HG02571 (cell line): ENCODE data around the gene CTSE.

ENCODE experiments used
- ATAC-seq: cut with Tn5 transposase; IDR thresholded peaks from one replicate; pipeline ENCODE4 v1.9.1; 2021; ENCODE audit warnings: mild to moderate bottlenecking, moderate library complexity; ENCODE audit not compliant: unreplicated experiment

CTSE gene

DNA sequence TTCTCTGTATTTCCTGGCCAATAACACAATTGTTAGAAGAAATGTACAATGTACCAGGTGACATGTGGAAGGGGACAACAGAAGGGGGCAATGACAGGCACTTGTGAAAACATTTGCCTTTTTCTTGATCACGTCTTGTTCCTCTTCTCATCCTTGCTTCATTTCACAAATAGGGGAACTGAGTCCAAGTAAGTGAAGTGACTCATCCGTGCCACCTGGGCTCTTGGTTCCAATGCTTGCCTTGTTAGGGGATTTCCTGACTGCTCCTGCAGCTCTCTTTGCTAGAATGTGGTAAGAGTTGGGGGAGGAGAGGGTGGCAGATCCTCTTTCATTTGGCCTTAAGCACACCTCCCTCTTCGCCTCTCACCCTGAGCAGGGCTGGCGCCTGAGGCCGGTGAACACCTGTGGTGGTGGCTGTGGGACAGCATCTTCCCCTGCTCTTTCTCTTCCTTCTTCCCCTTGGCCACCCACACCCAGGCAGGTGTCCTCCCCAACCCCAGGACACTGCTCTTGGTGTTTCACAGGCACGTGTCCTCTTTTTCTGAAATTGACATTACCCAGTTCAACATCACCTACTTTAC lies 27.1 kb upstream of the CTSE start:
- ATAC-seq, result peak; percentile 82

- ATAC-seq, result no peak
Measured at GRCh38 chr1:206049919-206050600, 26.4 kb upstream of the CTSE start.

- ATAC-seq, result peak; percentile 45
Measured at GRCh38 chr1:206049293-206049692, 25.6 kb upstream of the CTSE start.

GRCh38 chr1:206048582-206048981 lies 24.9 kb upstream of the CTSE start:
- no peak for ATAC-seq

DNA sequence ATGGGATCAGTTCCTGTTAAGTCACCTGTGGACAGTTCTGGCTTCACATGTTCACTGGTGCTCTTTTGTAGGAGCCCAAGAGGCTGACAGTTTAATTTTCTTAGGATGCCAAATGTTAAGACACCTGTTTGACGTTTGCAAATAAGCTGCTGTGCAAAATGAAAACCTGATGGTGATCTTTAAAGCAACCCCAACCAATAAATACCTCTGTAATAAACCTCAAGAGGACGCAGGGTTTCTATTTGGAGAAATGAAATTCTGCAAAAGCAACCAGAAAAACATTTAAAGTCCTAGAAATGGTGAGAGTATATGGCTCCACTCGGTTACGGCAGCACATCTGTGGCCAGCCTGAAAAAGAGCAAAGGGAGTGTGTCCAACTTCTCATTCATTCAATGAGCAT lies 23.6 kb upstream of the CTSE start:
- no peak for ATAC-seq

GRCh38 chr1:206041640-206042039 lies 17.9 kb upstream of the CTSE start:
- no peak for ATAC-seq

- no peak for ATAC-seq
Measured at GRCh38 chr1:206040328-206040727, 16.6 kb upstream of the CTSE start.

DNA sequence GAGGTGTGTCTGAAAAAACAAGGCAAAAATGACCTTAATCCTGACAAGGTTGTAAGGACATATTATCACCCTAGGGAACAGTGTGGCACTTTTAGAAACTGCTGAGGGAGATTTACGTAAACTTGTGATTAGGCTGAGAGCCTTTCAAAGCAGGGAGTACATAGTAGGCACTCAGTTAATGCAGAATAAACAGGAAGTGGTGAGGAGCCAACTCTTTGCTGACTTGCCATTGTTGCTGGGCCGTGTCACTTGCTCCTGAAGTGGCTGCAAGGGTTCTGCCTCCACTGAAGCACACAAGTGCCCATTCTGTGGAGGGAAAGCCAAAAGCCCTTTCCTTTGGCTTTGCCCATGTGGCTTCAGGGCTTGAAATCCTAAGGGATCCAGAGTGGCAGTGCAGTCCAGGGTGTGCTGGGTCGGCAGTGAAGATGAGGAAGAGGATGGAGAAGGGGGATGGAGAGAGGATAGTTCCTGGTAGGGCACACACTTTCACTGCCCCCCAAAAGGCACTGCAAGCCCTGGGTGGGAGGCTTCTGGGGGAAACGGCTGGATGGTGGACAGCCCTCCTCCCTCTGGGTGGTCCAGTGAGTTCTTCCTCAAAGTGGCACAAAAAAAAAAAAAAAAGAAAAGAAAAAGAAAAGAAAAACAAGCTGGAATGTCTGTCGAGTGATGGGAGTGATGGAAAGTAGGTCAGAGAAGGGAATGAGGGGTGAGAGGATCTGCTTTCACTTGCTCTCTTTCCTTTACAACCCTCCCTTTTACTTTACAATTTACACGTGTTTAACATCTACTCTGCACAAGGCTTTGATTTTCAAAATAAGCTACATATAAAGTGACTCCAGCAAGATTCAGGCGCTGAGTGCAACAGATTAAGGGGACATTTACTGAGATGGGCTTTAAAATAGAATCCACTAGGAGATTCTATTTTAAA lies 15.6 kb upstream of the CTSE start:
- no peak for ATAC-seq

- no peak for ATAC-seq
Measured at GRCh38 chr1:206037581-206037980, 13.9 kb upstream of the CTSE start.

- no peak for ATAC-seq
Measured at GRCh38 chr1:206036663-206037455, 13.2 kb upstream of the CTSE start.

- ATAC-seq, result no peak
Measured at GRCh38 chr1:206035027-206035426, 11.3 kb upstream of the CTSE start.

GRCh38 chr1:206032380-206033140 lies 8.9 kb upstream of the CTSE start:
- no peak for ATAC-seq

DNA sequence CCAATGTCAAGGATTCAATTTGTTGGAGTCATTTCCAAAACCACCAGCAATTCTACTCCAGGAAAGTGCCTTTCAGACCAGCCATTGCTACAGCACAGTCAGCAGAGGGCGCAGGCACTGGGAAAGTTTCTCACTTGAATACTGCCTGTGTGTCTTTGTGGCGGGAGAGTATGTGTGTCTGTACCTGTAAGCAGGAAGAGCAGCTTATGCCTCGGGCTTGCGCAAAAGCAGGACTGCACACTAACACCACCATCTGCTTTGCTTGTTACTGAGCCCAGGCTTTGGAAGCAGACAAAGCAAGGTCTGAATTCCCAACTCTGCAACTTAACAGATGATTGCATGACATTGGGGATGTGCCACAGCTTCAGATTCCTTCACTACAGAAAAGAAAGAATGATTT lies 7.0 kb upstream of the CTSE start:
- peak; percentile 74 for ATAC-seq

- no peak for ATAC-seq
Measured at GRCh38 chr1:206030191-206030590, 6.5 kb upstream of the CTSE start.

- ATAC-seq, result no peak
Measured at GRCh38 chr1:206029484-206029883, 5.8 kb upstream of the CTSE start.

GRCh38 chr1:206025283-206025820 lies 1.7 kb upstream of the CTSE start:
- ATAC-seq, result no peak

GRCh38 chr1:206022766-206023165 lies 929 bp downstream of the CTSE start:
- ATAC-seq, result no peak

GRCh38 chr1:206021626-206022365 lies 1.9 kb downstream of the CTSE start:
- no peak for ATAC-seq

GRCh38 chr1:206021008-206021625 lies 2.6 kb downstream of the CTSE start:
- no peak for ATAC-seq
